HG03066 (cell line): ENCODE measurements around the gene ANTXR1.

Experiments used
- ATAC-seq: cut with Tn5 transposase; IDR thresholded peaks from one replicate; pipeline ENCODE4 v1.9.1; 2021; ENCODE audit warnings: low read depth; ENCODE audit not compliant: unreplicated experiment

ANTXR1 gene

GRCh38 chr2:69201259-69201658 is 188.3 kb downstream of the ANTXR1 start:
- ATAC-seq = no peak

DNA sequence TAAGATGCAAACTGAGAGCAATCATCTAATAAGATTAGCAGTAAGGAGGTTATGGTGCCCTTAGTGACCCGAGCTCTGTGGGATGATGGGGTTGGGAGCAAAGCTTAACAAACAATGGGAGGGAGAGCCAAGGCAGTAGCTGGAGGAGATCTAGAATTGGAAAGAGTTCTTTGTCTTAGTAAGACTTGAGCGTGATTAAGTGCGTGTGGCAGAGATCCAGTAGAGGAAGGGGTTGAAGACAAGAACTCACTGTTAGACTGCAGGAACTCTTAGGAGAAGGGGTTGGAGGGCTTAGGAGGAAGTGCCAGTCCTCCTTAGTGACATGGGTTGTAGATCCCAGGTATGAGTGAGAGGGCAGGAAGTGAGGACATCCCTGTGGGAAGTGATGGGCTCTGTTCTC is 189.3 kb downstream of the ANTXR1 start:
- ATAC-seq = no peak

DNA sequence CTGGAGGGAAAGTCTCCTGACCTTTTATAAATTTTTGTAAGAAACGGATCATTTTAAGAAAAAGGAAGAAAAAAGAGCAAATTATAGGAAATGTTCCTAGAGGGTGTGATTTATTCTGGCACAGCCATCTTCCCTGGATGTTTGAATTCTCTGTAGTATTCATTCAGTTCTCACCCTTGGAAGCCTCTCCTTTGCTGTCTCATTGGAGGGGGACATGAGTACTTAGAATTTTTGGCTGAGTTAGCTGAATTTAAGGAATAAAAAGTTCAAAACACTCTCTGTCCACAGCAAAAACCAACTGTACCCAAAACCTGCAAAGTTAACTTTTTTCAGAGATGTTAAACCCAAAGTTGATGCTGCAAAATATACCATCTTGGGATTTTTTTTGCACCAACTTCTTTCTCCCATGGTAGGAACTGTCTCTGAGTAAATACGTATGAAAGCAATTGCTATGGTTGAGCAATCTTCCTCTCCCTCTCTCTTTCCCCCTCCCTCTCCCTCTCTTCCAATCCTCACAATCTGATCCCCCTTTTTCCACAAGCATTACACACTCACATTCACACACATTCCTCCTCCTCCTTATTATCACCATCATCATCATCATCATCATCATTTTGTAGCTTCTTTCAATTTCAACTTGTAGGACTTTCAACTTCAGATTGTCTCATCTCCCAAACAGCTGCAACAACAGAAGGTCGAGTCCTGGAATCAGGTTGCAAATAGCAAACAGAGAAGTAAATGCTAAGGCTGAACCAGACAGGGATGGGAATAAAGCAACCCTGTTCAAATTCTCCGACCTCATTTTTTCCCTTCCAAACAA is 190.4 kb downstream of the ANTXR1 start:
- no peak for ATAC-seq

GRCh38 chr2:69204654-69205053 is 191.7 kb downstream of the ANTXR1 start:
- ATAC-seq = no peak

DNA sequence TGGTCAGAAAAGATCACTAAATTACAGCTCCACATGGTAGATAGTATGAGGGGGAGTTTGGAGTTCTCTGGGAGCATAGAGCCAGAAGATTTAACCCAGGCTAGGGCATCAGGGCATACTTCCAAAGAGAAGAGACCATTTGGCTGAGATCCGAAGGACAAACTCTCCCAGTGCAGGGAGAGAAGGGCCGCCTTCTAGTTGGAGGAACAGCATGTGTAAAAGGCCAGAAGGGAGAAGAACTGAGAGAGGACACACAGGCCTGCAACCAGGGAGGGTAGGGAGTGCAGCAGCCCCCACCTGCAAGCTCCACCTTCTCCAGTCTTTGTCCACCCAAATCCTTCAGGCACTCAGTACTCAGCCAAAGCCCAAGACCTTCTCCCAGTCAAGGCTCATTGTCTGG is 192.1 kb downstream of the ANTXR1 start:
- no peak for ATAC-seq

DNA sequence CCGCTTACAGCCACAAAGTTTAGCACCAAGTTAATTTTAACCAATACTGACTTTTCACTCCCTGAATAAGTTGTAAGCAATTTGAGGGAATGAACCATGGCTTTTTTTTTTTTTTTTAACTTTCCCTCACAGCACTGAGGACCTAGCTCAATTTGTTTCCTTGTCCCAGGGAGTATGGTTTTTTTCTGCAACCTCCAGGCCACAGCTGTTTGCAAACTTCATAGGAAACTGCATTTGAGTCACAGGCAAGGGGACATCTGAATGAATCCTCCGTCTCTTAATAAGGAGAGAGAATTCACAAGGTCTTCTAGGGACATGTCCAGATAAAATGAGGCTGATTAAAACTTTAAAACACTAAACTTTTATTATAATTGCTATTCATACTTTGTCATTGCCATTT is 192.5 kb downstream of the ANTXR1 start:
- ATAC-seq = no peak

- ATAC-seq = no peak
These were observed 195.1 kb downstream of the ANTXR1 start for GRCh38 chr2:69208023-69208595.

GRCh38 chr2:69209482-69209881 is 196.5 kb downstream of the ANTXR1 start:
- ATAC-seq = no peak

DNA sequence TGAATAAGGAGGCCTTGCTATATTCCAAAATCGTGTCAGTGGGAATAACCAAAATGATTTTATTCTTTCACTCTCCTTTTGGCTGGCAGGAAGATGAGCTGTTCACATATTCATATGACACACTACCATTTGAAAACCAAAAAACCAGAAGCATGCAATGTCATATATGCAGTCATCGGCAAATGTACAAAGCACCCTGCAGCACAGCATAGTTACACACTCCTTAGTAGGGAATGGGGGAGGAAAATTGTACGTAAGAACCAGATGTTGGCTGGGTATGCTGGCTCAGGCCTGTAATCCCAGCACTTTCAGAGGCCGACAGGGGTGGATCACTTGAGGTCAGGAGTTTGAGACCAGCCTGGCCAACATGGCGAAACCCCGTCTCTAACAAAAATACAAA is 197.4 kb downstream of the ANTXR1 start:
- no peak for ATAC-seq

DNA sequence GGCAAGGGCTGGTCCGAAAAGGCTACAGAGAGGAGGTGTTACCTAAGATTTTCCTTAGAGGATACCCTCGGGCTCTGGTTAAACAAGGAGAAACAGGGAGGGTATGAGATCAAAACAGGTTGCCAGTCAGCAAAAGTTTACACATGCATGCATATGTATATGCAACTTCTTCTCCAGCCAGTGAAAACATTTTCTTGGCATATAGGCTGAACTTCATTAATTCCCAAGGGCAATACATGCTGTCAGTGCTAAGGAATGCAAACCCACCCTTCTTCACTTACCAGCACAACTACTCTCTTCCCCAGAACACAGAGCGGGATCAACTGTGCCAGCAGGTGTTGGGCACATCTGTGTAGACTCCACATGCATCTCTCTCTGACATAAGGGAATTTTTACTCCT is 198.1 kb downstream of the ANTXR1 start:
- no peak for ATAC-seq

GRCh38 chr2:69211686-69212085 is 198.7 kb downstream of the ANTXR1 start:
- no peak for ATAC-seq

DNA sequence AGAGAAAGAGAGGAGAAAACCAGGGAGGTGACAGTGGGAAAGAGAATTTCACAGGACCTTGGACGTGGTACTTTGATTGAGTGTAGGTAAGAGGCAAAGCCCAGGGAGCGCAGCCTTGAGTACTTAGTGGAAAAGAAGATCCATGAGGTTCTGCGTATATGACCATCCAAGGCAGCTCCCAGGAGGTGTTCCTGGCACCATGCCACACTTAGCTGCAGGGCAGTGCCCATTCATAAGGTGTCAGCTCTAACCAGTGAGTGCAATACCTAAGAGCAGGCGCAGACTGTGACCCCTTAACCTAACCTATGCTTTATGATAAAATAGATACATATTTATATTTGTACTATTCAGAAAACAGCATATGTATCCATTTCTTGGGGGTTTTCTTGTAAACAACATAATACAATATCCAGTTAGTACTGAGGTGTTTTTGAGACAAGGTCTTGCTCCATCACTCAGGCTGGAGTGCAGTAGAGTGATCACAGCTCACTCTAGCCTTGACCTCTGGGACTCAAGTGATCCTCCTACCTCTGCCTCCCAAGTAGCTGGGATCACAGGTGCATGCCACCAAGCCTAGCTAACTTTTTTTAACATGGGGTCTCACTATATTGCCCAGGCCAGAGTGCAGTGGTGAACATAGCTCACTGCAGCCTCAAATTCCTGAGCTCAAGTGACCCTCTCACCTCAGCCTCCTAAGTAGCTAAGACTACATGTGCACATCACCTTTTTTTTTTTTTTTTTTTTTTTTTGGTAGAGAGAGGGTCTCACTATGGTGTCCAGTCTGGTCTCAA is 199.5 kb downstream of the ANTXR1 start:
- no peak for ATAC-seq

DNA sequence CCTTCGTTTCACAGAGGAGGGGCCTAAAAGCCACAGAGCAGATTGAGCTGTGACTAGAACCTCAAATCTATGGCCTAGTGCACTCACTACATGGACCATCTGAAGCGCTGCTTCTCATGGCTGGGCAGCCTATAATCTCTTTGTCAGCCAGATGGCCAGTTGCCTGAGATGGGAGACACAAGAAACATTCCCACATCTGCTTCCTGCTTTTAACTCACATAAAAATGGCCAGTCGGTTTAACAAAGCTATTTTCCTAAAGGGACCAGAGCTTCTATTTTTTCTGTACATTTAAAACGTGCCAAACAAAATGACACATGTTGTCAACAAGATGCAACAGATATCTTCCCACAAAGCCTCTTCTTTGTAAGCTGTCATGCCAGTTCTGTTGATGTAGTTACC is 200.2 kb downstream of the ANTXR1 start:
- ATAC-seq = no peak

GRCh38 chr2:69213782-69214181 is 200.8 kb downstream of the ANTXR1 start:
- no peak for ATAC-seq

DNA sequence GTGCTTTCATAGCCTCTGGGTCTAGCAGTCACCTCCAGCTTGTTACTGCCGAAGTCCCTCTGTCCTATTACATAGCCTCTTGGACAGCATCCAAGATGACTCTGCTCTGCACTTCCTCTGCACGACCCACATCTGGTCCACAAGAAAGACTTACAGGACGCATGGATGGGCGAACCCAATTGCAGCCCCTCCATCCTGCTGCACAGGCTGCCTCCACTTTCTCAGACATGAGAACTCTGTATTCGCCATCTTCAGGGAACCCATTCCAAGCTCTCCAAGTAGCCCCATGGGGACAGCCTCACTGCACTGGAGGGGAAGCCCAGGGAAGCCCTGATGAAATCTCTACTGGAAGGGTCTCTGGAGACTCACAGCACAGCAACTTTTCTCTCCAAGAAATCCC is 201.9 kb downstream of the ANTXR1 start:
- no peak for ATAC-seq

GRCh38 chr2:69216535-69217332 is 203.8 kb downstream of the ANTXR1 start:
- no peak for ATAC-seq

- no peak for ATAC-seq
These were observed 204.5 kb downstream of the ANTXR1 start for GRCh38 chr2:69217333-69218080.

DNA sequence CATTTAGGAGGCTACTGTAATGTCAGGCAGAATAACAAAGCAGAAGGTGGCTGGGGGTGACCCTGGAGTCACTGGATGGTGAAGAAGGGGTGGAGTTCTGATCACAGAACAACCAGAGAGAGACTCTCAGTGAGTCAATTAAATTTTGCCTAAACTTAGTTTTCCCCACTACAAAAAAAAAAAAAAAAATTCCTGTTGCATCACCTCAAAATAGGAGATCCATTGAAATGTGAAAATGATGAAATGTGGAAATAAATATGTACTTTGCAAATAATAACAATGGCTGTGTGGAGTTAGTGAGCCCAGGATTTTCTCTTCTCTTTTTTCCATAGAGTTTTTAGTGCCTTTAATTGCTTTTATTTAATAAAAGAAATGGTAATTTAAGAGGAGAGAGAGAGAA is 208.5 kb downstream of the ANTXR1 start:
- ATAC-seq = no peak

DNA sequence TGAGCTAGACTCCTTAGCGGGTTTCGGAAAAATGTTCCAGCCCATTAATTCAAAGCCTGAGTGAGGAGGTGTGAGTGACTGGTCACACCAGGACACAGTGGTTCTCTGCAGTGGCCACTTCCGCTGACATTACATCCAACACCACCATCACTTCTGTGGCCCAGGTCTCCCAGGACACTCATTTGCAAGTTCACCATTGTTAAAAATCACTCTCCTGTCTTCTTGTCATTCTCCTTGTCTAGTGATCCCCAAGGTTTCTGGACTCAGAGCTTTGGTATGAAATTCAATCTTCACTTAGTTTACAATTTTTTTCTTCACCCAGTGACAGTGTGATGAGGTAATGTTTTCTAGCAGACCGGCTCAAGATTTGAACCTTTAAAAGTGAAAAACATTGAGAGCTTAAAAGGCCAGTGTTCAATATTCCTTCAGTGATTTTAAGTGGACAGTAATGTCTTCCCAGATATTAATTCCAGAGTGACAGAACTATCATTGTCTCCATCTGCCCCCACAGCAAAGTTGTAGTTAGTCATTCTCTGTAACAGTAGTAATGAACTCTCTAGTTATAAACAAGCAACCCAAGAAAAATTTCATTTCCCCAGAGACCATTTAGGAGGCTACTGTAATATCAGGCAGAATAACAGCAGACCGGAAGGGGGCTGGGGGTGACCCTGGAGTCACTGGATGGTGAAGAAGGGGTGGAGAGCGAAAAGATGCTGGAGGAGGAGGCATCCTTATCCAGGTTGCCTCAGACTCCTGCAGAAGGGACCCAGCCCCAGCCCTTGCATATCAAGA is 209.2 kb downstream of the ANTXR1 start:
- no peak for ATAC-seq
